Panc1 (cell line): ENCODE data around the gene ACACB. TPM values are rescaled to one million over a fixed set of nuclear protein-coding genes. Genes with fewer than 3 reads are reported as not detected.

Experiments
- ATAC-seq: fragments of 200-7000 bp; cut with Tn5 transposase; 2 replicates; pipeline ENCODE4 v1.9.1; 2020; ENCODE audit warnings: mild to moderate bottlenecking, moderate library complexity
- BruUV-seq: library from RNA; stranded (reverse); fragments of 400-500 nt; replicated peaks from 2 replicates; lab custom pipeline; 2021; lab: Mats Ljungman, UMichigan
- CTCF ChIA-PET: fragments of 300-600 bp; sonication (Branson Sonifier 250); formaldehyde crosslinking; loops from one replicate; lab custom pipeline; 2022; ENCODE audit warnings: antibody characterized with exemption; lab: Charles Lee
- POLR2A ChIA-PET: fragments of 300-600 bp; sonication (Branson Sonifier 250); formaldehyde crosslinking; loops from one replicate; lab custom pipeline; 2022; ENCODE audit warnings: antibody characterized with exemption; lab: Charles Lee
- DNase-seq: peaks from one replicate; pipeline ENCODE4 v3.0.0-alpha.2; 2010; ENCODE audit warnings: low read depth, low spot score
- H3K27ac ChIP-seq: 2 replicates; pipeline ENCODE4 v1.5.1; 2011; ENCODE audit warnings: mild to moderate bottlenecking, low read length, inconsistent platforms
- H3K27me3 ChIP-seq: fragments of 200-500 bp; sonication (Bioruptor generic); 2 replicates; pipeline ENCODE4 v1.6.0; 2014; ENCODE audit warnings: low read length, inconsistent platforms; ENCODE audit not compliant: control insufficient read depth, insufficient read depth
- H3K36me3 ChIP-seq: fragments of 200-500 bp; sonication (Bioruptor generic); 2 replicates; pipeline ENCODE4 v1.5.1; 2014; ENCODE audit warnings: inconsistent platforms, mild to moderate bottlenecking, low read length, moderate library complexity; ENCODE audit not compliant: control insufficient read depth, insufficient read depth
- H3K4me1 ChIP-seq: 2 replicates; pipeline ENCODE4 v1.5.1; 2011; ENCODE audit warnings: inconsistent platforms, mild to moderate bottlenecking, low read length, moderate library complexity; ENCODE audit not compliant: control insufficient read depth, insufficient read depth
- H3K4me3 ChIP-seq, 2 experiments: 2 replicates each; pipeline ENCODE4 v1.5.1; 2011 to 2012; ENCODE audit warnings: low read depth in 2 of 2, low read length in 2 of 2, mild to moderate bottlenecking in 2 of 2, inconsistent platforms in 1 of 2, moderate library complexity in 1 of 2
- H3K9me3 ChIP-seq: fragments of 200-500 bp; sonication (Bioruptor generic); 2 replicates; pipeline ENCODE4 v1.5.1; 2014; ENCODE audit warnings: low read depth, mild to moderate bottlenecking, inconsistent platforms, low read length, moderate library complexity; ENCODE audit not compliant: control insufficient read depth, insufficient read depth
- CTCF ChIP-seq: fragments of 450-650 bp; IDR thresholded peaks from 2 replicates; pipeline ENCODE4 v1.5.1; 2017; ENCODE audit warnings: mild to moderate bottlenecking
- POLR2AphosphoS5 ChIP-seq: IDR thresholded peaks from 2 replicates; pipeline ENCODE4 v1.6.1; 2012; ENCODE audit warnings: mild to moderate bottlenecking, low read depth, low read length, moderate library complexity
- REST ChIP-seq, 2 experiments: IDR thresholded peaks; 2 replicates each; pipeline ENCODE4 v1.6.1; 2011 to 2012; ENCODE audit warnings: low read depth in 2 of 2, control low read depth in 1 of 2, low read length in 1 of 2, mild to moderate bottlenecking in 1 of 2, moderate library complexity in 1 of 2; ENCODE audit not compliant: insufficient read depth in 1 of 2
- SIN3A ChIP-seq: IDR thresholded peaks from 2 replicates; pipeline ENCODE4 v1.6.1; 2012; ENCODE audit warnings: low read depth, mild to moderate bottlenecking, low read length, moderate library complexity, borderline replicate concordance; ENCODE audit not compliant: insufficient read depth
- TCF7L2 ChIP-seq: IDR thresholded peaks from 2 replicates; pipeline ENCODE4 v1.6.1; 2011; ENCODE audit warnings: mild to moderate bottlenecking, low read depth, low read length, inconsistent platforms
- in situ Hi-C: cut with HindIII; loops from 2 replicates; pipeline ENCODE4 v1.10.0; 2016; ENCODE audit warnings: low sequenced_read_pairs, low pct_unique_long_range_greater_than_20kb
- intact Hi-C: fragments of 100-400 bp; cut with micrococcal nuclease; formaldehyde crosslinking; loops from one replicate; pipeline ENCODE4 v1.10.0; 2022; ENCODE audit not compliant: unreplicated experiment
- total RNA-seq: library from RNA; stranded (reverse); gene quantifications from one replicate; pipeline ENCODE4 v1.2.1, GENCODE V29; 2021; ENCODE audit not compliant: unreplicated experiment

ACACB gene
- total RNA-seq, 1 experiment from 2014 or later, result 12.3 TPM

- DNase-seq (no peak), ATAC-seq (no peak)
- H3K4me1 ChIP-seq, result no peaks in the 10 kb centered on the region
- no peaks in the 10 kb centered on the region for H3K9me3 ChIP-seq
- CTCF ChIA-PET, result no interaction called here
- BruUV-seq, result no TSS peak
- in situ Hi-C loops (no loop called here), intact Hi-C loops (loop anchor here (10.0 kb wide), 1 partner anchor 200 kb away; the partner anchor contains the start of gene DAO)
- no peak overlapping the region for H3K4me3 ChIP-seq
- H3K36me3 ChIP-seq, result peaks cover 8% of the 10 kb centered on the region
- no peaks in the 10 kb centered on the region for H3K27me3 ChIP-seq
- POLR2A ChIA-PET, result no interaction called here
- TF ChIP-seq POLR2AphosphoS5 (no peak), REST (IDR thresholded peaks at IDR 0.05; ENCODE audit: insufficient read depth in 1 of 2, low read depth in 2 of 2, low read length in 1 of 2) (no peak), SIN3A (no peak), TCF7L2 (no peak), CTCF (no peak)
- H3K27ac ChIP-seq, result no peak overlapping the region
These were observed 32.0 kb upstream of the ACACB start for GRCh38 chr12:109084425-109084824.

- CTCF ChIA-PET, result no interaction called here
- no TSS peak for BruUV-seq
- Histone ChIP-seq H3K27ac (no peak overlapping the region), H3K4me1 (no peaks in the 10 kb centered on the region), H3K27me3 (no peaks in the 10 kb centered on the region), H3K4me3 (no peak overlapping the region), H3K9me3 (no peaks in the 10 kb centered on the region), H3K36me3 (peaks cover 8% of the 10 kb centered on the region)
- POLR2A ChIA-PET, result no interaction called here
- in situ Hi-C loops (no loop called here), intact Hi-C loops (loop anchor here (10.0 kb wide), 1 partner anchor 201 kb away; the partner anchor contains the start of gene DAO)
- DNase-seq, result no peak
- ATAC-seq, result no peak
- no peak for TF ChIP-seq SIN3A
- no peak for TF ChIP-seq CTCF
- TF ChIP-seq TCF7L2, result no peak
- no peak for TF ChIP-seq REST (IDR thresholded peaks at IDR 0.05; ENCODE audit: insufficient read depth in 1 of 2, low read depth in 2 of 2, low read length in 1 of 2)
- no peak for TF ChIP-seq POLR2AphosphoS5
These were observed 30.8 kb upstream of the ACACB start for GRCh38 chr12:109085590-109085989.
